CD4-positive, alpha-beta T cell treated with Interleukin-2 at 100 ng/mL for 4 hours (primary cell): ENCODE results near the gene CEP192.
A peak's percentile ranks its signal among the peaks of the same experiment; 100 is the strongest.

Source experiments
- DNase-seq: peaks from one replicate; pipeline ENCODE4 v3.0.0-alpha.2; 2020; ENCODE audit warnings: low spot score

CEP192 gene

DNA sequence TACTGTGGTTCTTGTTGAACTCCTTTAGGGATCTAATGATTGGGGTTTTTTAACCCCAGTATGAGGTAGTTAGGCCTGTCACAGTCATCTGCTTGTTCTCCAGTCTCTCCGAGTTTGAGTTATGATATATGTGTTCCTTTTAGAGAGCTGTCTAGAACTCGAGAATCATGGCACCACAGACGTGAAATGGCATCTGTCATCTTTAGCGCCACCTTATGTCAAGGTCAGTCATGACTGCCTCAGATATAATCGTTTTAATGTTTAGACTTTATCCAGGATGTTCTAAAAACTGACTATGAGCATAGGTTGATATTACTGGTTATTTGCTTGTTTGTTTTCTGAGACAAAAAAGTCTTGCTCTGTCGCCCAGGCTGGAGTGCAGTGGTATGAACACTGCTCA, 112.2 kb downstream of the CEP192 start:
- DNase-seq: no peak

DNA sequence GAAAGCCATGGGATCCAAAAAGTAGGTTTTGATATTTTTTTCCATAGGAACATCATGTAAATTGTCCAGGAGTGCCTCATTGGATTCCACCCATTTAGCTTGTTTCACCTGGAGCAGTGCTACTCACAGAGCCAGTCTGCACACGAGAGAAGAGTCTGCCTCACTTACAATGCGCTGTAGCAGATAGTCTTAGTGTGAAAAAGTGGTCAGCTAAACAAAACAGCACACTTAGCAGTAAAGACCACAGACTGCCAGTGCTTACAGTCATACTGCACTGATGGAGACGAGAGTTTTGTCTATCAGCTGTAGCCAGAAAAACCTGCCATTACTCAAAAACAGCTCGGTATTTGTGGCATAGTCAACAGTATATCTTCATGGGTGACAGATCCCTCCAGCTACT, 113.9 kb downstream of the CEP192 start:
- no peak for DNase-seq

DNA sequence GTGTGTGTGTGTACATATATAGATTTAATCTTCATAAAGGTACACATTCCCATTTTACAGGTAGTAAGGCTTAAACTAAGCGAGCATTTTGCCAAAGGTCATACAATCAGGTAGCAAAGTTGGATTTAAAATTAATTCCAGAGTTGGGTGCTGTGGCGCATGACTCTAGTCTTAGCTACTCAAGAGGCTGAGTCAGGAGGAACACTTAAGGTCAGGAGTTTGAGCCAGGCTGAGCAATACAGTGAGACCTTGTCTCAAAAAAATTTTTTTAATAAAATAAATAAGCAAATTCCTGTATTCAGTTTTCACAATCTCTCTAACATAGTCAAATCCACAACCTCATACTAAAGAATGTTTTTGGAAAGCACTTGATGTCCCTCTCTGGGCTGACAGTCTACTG, 115.9 kb downstream of the CEP192 start:
- DNase-seq: no peak

DNA sequence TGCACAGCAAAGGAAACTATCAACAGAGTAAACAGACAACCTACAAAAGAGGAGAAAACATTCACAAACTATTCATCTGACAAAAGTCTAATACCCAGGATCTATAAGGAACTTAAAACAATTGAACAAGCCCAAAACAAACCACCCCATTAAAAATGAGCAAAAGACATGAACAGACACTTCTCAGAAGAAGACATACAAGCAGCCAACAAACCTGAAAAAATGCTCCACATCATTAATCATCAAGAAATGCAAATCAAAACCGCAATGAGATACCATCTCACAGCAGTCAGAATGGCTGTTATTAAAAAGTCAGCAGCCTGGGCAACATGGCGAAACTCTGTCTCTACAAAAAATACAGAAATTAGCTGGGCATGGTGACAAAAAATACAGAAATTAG, 117.2 kb downstream of the CEP192 start:
- no peak for DNase-seq

DNA sequence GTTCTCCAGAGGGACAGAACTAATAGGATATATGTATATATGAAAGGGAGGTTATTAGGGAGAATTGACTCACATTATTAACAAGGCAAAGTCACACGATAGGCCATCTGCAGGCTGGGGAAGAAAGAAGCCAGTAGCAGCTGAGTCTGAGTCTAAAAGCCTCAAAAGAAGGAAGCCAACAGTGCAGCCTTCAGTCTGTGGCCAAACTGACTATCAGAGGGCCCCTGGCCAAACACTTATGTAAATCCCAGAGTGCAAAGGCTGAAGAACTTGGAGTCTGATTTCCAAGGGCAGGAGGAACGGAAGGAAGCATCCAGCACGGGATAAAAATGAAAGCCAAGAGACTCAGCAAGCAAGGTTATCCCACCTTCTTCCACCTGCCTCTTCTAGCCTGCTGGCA, 119.4 kb downstream of the CEP192 start:
- no peak for DNase-seq

DNA sequence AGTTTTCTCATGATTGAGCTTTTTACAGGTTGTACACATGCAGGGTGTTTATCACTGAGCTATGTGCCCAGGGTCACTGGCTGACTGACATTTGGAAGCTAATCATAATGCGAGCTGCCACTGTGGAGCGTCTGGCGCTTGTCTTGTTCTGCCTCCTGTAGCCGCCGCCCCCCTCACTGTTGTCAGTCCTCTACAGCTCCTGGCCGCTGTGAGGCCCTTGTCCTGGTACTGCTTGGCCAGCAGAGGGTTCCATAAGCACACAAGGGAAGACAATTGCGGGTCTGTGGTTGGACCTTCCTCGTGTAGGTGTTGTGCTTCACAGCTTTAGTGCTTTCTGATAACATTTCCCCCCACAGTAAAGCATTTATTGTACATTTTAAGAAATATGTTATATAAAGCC, 121.8 kb downstream of the CEP192 start:
- no peak for DNase-seq

DNA sequence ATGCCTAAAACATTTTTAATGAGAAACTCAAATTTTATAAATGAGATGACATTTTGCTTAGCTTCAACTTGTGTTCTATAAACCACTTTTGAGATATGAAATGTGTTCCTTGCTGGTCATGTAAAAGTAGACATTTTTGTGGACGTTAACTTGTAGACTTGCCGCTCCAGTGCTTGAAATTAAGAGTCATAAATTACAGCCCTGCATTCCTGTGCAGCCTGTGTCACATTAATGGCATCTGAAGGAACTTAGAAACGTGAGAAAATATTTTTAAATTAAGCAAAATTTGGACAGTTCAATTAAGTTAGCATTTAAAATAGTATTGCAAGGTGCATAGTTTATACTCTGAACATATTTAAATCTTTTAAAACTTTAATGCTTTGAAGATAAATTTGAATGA, 129.1 kb downstream of the CEP192 start:
- no peak for DNase-seq

DNA sequence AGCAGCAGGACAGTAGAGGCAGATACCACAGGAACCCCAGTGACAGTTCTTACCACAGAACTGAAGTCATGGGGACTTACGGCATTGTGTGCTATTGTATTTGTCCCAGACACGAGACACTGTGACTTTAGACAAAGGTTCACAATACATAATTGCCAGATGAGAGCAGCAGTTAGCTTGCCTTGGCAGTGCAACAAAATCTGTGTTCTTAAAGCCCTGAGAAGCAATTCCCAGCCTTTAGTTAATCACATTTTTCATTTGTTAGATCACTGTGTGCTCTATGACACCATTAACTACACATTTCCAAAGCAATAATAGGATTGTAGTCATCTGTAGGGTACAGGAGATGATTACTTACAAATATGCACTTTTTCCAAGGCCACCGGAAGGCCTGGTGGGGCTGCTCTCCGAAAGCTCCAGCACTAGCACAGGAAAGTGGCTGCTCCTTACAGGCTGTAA, 129.8 kb downstream of the CEP192 start:
- no peak for DNase-seq

DNA sequence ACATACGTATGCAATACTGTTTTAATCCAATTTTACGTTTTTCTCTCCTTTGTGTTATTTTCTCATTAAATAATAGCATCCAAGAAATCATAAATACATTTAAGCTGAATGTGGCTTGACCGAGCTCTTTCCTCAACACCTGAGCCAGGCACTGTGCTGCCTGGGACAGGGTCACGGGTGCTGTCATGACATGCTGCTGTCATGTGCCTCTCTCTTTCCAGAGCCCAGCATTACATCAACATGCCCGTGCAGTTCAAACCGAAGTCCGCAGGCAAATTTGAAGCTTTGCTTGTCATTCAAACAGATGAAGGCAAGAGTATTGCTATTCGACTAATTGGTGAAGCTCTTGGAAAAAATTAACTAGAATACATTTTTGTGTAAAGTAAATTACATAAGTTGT, 133.2 kb downstream of the CEP192 start:
- DNase-seq: no peak

DNA sequence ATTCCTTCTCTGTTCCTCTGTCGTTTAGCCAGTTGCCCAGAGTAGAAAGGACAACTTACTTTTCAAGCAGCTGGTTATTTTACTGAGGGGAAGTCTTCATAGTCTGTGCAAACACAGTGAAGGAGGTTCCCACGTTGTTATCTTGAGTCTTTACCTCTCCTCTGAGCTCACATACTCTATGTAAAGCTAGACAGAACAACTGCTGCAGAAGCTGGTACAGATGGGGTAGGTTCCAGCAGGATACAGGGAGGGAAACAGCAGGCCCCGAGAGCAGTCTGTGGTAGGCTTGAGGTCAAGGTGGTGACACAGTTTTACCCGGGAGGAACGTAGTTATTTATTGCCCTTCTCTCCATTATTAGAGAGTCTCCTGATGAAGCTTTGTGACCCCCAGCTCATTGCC, 134.0 kb downstream of the CEP192 start:
- no peak for DNase-seq

DNA sequence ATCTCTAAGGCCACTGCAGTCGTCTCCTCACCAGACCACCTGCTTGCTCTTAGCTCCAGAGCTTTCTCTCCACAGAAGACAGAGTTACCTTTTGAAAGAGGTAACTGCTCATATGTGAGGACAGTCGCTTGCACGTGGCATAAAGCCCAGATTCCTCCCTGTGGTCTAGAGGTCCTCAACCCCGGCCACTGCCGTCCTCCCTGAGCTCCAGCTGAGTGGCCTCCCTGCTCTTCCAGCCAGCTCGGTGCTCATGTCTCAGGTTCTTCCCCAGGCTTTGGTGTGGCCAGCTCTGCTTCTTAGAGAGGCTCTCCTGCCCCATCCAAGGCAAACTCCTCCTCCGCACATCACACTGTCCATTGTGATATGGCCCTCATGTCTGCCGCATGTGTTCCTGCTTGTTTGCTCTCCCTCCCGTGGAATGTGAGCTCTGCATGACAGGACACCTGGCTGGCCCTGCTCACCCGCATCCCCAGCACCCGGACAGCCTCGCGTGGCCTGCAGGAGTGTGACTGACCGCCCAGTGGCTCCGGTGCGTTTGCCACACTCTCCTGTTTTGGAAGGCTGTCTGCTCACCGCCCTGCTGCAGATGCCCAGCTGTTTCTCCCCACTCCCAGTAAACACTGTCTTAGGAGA, 135.9 kb downstream of the CEP192 start:
- no peak for DNase-seq

DNA sequence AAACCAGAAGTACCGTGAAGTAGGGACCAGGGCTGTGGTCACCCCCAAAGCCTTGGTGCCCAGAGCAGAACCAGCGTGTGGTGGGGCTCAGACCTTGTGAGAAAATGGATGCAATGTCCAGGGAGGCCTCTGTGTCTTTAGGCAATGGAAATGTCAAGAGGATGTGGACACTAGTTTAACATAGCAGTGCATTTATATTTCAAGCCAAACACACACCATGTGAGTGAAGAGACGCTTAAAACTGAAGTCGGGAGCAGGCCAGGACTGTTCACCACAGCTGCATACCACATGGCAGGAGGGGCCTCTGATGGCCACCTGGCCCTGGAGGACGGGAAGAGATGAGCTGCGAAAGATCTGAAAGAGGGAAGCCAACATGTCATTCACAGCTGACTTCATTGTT, 140.1 kb downstream of the CEP192 start:
- no peak for DNase-seq

DNA sequence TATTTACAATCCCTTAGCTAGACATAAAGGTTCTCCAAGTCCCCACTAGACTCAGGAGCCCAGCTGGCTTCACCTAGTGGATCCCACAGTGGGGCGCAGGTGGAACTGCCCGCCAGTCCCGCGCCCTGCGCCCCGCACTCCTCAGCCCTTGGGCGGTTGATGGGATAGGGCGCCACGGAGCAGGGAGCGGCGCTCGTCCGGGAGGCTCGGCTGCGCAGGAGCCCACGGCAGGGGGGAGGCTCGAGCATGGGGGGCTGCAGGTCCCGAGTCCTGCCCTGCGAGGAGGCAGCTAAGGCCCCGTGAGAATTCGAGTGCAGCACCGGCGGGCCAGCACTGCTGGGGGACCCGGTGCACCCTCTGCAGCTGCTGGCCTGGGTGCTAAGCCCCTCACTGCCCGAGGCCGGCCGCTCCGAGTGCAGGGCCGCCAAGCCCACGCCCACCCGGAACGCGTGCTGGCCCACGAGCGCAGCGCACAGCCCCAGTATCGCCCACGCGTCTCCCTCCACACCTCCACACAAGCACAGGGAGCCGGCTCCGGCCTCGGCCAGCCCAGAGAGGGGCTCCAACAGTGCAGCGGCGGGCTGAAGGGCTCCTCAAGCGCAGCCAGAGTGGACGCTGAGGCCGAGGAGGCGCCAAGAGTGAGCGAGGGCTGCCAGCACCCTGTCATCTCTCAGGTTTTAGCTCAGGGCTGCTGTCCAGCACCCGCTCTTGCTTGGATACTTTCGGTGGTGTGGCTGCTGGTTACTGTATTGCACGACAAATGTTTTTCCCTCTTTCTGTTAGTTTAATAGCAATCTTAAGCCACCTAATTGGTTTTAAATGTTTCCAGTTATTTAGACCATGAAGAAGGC, 143.6 kb downstream of the CEP192 start:
- DNase-seq: no peak

DNA sequence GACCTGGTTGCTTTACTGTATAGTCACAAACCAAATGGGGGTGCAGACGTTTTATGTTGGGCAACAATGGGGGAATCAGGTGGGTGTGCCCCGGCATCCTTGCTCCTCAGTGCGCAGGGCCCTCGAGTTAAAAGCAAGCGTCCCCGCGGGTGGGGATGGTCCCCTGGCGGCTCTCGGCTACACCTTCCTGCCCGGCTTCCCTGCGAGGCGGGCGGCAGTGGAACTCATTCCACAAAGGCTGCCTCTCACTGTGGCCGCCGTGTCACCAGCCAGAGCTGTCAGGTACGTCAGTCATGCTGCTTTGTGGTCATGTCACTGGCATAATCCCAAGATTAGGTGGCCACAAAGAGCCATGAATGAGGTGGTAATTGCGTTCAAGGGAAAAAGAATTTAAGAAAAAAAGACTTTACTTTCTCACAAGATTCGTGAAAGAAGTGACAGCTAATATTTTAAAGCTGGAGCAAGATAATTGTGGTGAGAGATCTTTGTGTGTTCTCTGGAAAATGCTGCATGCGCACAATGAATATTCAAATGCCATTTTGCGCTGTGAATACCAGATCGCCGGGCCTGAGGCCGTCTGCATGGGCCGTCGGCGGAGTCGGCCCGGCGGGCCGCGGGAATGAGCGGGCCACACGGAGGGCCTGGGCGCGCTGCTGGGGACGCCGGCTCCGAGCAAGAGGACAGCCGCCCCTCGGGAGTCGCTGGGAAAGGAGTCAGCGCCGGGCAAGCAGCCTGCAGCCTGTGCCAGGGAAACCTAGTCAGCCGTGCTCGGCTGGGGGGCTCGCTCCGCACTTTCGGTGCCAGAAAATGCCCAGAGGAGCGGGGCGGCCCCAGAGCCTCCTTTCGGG, 145.1 kb downstream of the CEP192 start:
- DNase-seq: peak; percentile 17

DNA sequence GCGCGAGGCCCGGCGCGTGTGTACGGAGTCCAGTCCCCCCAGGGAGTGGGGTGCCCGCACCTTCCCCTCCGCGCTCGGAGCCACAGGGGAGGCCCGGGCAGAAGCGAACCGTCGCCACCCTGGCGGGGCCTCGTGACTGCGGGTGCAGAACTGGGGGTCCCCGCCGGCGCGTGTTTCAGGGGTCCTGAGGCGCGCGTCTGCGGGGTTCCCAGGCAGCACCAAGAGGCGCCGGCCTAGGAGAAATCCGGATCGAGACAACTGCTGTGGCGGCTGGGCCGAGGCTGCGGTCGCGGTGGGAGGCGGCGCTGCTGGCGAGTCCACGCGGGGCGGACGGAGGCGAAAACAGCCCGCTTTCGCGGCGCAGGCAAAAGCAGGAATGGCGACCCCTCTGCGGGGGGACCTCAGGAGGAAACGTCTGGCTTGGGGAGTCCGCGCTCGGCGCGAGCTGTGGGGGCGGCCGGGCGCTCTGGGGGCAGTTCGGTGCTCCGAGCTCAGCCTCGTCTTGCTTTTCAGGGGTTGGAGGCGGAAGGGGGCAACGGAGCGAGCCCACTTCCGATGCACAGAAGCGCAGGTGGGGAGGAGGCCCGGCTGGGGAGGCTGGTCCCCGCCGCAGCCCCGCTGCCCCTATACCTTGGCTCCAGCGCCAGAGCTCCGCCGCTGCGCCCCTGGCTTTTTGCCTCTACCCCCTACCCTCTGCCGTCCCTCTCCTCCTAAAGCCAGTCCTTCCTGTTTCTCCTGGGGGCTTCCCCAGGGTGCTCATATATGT, 145.9 kb downstream of the CEP192 start:
- peak; percentile 22 for DNase-seq

DNA sequence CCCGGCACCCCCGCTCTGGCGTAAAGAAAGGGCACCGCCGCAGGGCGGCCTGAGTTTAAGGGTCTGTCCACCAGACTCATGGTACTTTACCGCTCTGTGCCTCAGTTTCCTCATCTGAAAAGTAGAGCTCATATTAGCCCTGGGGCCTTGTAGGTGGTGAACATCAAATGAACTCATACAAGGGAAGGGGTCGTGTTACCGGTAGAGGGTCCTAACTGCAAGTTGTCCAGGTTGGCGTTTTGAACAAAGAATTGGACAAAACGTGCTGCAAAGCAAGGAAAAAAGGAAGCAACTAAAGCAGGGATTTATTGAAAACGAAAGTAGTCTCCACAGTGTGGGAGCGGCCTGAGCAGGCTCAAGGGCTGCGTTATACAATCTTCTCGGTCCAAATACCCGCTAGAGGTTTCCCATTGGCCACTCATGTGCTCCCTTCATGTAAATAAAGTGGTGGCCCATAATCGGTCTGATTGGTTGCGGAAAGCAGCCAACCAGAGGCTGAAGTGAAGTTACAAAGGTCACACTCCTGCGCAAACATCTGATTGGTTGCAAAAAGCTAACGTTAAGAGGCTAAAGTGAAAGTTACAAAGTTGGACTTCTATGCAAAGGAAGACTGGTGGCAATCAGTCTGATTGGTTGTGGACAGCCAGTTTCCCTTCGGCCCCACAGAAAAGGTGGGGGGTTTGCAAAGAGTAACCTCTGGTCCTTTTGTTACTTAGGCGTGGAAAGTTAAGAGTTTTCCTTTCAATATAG, 146.7 kb downstream of the CEP192 start:
- peak; percentile 88 for DNase-seq

DNA sequence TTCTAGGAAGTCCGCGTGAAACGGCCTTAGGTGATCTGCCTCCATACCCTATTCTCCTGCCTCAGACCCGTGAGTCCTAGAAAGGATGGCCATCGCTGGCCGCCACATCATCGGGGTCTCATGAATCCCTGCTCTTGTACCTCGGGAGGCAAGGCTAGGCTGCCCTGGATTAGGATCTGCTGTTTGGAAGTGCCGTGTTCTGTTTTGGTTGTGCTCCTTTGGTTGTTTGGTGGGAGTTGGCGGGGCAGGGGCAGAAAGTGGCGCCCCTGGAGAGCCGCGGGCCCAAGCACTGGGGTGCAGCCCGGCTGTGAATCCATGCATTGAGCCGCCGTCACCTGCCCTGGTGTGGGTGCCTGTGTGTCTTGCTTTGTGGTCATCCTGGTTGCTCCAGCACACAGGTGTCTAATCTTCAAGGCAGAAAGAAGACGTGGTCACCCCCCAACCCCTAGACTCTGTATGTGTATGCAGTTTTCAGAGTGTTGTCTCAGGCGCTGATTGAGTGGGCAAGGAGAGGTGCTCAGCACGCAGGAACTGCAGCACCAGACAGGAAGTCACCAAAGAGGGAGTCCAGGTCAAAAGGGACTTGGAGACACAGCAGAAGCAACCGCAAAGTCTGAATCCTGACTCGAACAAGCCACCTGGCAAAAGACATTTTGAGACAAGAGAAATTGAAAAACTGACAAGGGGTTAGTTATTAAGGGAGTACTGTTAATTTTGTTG, 147.4 kb downstream of the CEP192 start:
- DNase-seq: no peak

DNA sequence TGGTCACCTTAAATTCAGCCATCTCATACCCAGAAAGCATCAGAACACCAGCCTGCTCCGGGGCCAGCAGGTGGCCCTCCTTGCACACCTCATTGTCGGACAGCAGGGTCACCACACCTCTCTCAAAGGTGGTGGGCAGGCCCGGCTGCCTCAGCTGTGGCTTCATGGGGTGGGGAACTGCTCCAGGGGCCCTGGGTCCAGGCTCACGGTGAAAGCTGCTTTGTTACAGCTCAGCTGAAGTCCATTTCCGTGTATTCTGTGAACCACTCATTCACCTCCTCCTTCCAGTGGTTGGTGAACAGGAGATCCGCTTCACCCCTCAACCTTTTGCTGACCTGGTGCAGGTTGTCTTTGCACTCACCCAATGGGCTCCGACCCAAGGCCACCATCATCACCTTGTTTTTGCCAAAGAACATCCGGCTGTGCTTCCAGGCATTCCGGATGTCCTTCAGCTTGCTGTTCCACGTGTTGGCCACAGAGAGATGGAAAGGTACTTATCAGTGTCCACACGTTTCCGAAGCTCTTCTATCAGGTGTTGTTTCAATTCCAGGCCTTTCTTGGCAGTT, 148.8 kb downstream of the CEP192 start:
- no peak for DNase-seq

DNA sequence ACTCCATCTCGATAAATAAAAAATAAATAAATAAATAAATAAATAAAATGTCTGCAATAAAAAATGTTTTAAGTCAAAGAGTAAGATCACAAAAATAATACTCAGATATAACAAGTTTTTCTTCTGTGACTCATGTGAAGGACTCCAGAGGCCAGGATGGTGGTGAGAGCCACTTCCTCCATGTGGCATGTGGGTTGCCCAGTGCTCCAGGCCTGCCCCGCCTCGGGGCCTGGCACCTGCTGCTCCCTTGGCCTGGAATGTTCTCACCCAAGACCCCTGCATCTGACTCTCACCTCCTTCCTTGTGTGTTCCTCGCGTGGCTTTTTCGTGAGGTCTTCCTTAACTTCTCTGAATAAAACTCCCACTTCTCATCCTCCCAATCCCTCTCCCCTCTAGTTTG, 150.0 kb downstream of the CEP192 start:
- DNase-seq: no peak

DNA sequence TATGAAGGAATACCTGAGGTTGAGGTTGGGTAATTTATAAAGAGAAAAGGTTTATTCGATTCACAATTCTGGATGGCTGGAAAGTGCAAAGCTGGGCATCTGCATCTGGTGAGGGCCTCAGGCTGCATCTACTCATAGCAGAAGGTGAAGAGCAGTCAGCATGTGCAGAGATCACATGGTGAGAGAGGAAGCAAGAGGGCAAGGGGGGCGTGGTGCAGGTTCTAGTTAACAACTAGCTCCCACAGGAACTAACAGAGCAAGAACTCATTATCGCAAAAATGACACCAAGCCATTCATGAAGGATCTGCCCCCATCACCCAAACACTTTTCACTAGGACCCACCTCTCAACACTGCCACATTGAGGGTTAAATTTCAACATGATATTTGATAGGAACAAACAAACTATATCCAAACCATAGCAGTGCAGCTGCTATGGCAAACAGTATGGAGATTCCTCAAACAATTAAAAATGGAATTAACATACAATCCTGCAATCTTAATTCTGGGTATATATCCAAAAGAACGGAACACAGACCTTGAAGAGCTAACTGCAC, 154.6 kb downstream of the CEP192 start:
- DNase-seq: no peak
